ENCODE results near the gene DPP4. TPM values are rescaled to one million over a fixed set of nuclear protein-coding genes. Genes with fewer than 3 reads are reported as not detected.

DPP4 gene
- total and polyA plus RNA-seq, 2 of the 13 experiments (the other 11 are each of a cell fraction or from before 2014, with no cell fraction given) = 39.4 to 109 TPM

DNA sequence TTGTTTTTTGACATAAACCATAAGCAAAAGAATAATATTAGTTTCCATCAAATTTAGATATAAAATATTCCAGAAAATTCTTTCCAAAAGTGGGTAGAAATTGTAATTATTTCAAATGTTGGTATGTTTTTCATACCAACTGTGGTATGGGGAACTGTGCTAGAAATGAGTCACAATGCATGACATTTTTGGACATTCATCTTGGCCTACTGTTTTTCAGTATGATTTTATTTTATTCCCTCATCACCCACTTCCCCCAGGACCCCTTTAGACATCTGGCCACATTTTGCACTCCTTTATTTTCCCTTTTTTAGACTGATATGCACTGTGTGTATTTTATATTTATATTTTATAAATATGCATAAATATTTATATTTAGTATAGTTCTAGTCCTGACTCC, 97.1 kb downstream of the DPP4 start:
- H2AFZ ChIP-seq (ENCODE audit: low read length) = no peak overlapping the region
- TF ChIP-seq ZNF326 (CRISPR knock-in tag; IDR thresholded peaks at IDR 0.05; ENCODE audit: borderline replicate concordance) (no peak), ZFP36L1 (CRISPR knock-in tag; IDR thresholded peaks at IDR 0.05) (no peak), ZNF841 (CRISPR knock-in tag; IDR thresholded peaks at IDR 0.05; ENCODE audit: borderline replicate concordance) (no peak)
- TF ChIP-seq, protein P1, sequence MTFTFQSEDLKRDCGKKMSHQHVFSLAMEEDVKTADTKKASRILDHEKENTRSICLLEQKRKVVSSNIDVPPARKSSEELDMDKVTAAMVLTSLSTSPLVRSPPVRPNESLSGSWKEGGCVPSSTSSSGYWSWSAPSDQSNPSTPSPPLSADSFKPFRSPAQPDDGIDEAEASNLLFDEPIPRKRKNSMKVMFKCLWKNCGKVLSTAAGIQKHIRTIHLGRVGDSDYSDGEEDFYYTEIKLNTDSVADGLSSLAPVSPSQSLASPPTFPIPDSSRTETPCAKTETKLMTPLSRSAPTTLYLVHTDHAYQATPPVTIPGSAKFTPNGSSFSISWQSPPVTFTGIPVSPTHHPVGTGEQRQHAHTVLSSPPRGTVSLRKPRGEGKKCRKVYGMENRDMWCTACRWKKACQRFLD (CRISPR knock-in tag; IDR thresholded peaks at IDR 0.05; ENCODE audit: borderline replicate concordance) = no peak
- TF ChIP-seq, protein P2, sequence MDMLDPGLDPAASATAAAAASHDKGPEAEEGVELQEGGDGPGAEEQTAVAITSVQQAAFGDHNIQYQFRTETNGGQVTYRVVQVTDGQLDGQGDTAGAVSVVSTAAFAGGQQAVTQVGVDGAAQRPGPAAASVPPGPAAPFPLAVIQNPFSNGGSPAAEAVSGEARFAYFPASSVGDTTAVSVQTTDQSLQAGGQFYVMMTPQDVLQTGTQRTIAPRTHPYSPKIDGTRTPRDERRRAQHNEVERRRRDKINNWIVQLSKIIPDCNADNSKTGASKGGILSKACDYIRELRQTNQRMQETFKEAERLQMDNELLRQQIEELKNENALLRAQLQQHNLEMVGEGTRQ (IDR thresholded peaks at IDR 0.05; ENCODE audit: low read depth, low read length) = no peak
- TF ChIP-seq, protein P2 (CRISPR knock-in tag; IDR thresholded peaks at IDR 0.05; ENCODE audit: borderline replicate concordance) = no peak
- no peaks in the 10 kb centered on the region for H4K20me1 ChIP-seq (ENCODE audit: insufficient read depth, low read length)

More for the DNA sequence above, 97.1 kb downstream of the DPP4 start:
- Histone ChIP-seq H3K27ac (ENCODE audit: extremely low read length, insufficient read depth, low read length) (no peak overlapping the region), H3K4me1 (ENCODE audit: insufficient read depth, low read length) (peaks cover 6% of the 10 kb centered on the region; the same call in 1 of the 2 replicates), H3K9me3 (ENCODE audit: low read length) (no peaks in the 10 kb centered on the region), H3K4me2 (ENCODE audit: low read depth, low read length) (no peak overlapping the region), H3K79me2 (ENCODE audit: insufficient read depth, low read length) (no peaks in the 10 kb centered on the region), H3K27me3 (ENCODE audit: control insufficient read depth in 1 of 2, insufficient read depth in 2 of 2, low read length in 2 of 2) (peaks cover 0 to 4% of the 10 kb centered on the region in 2 experiments; a peak in 1 of 5 replicates), H3K9ac (ENCODE audit: insufficient read depth, low read depth, low read length) (no peak overlapping the region), H3K4me3 (replicated peaks in 1 of 3; ENCODE audit: insufficient read depth in 1 of 3, low read depth in 2 of 3, low read length in 3 of 3) (no peak overlapping the region), H3K36me3 (replicated peaks in 1 of 2; ENCODE audit: control insufficient read depth in 1 of 2, insufficient read depth in 2 of 2, low read length in 2 of 2) (no peaks in the 10 kb centered on the region)
- no peak for ATAC-seq
- BruUV-seq (replicated peaks) = no TSS peak
- no peak for FAIRE-seq
- POLR2A ChIA-PET = no interaction called here
- no peak for DNase-seq (ENCODE audit: low spot score)
- intact Hi-C loops (cut with micrococcal nuclease; ENCODE audit: unreplicated experiment) (no loop called here), in situ Hi-C loops (cut with HindIII; ENCODE audit: extremely low pct_ligation_motif_present, low pct_unique_long_range_greater_than_20kb) (loop anchor here (25.0 kb wide), 1 partner anchor 335 kb away; the partner anchor contains the start of gene IFIH1)
- CTCF ChIA-PET (ENCODE audit: low intra/inter-chr PET ratio, low total read pairs) = no interaction called here
